Germinal center (tissue), 1 donor: ENCODE measurements around the gene SPNS3.

Source experiments
- DNase-seq: peaks from one replicate; pipeline ENCODE4 v3.0.0; 2012; ENCODE audit warnings: mixed read lengths, low spot score

SPNS3 gene

GRCh38 chr17:4488989-4489595 lies 55.4 kb downstream of the SPNS3 start:
- DNase-seq, result no peak

GRCh38 chr17:4490109-4490591 lies 56.4 kb downstream of the SPNS3 start:
- DNase-seq, result no peak

GRCh38 chr17:4490637-4491061 lies 56.9 kb downstream of the SPNS3 start:
- no peak for DNase-seq

GRCh38 chr17:4492721-4493561 lies 59.2 kb downstream of the SPNS3 start:
- DNase-seq, result no peak

GRCh38 chr17:4497101-4497824 lies 63.5 kb downstream of the SPNS3 start:
- peak; percentile 57 for DNase-seq

GRCh38 chr17:4498461-4499397 lies 65.0 kb downstream of the SPNS3 start, which contains the start of gene SPNS2:
SPNS2 (plus strand) TSS chr17:4498881; CDS start chr17:4499048, 167 bp downstream.
- peak; percentile 93 for DNase-seq

GRCh38 chr17:4499431-4500190 lies 65.9 kb downstream of the SPNS3 start:
- peak; percentile 17 for DNase-seq

- no peak for DNase-seq
Observed at GRCh38 chr17:4500191-4500571, 66.4 kb downstream of the SPNS3 start.

GRCh38 chr17:4501295-4501949 lies 67.7 kb downstream of the SPNS3 start:
- DNase-seq, result no peak

- no peak for DNase-seq
Observed at GRCh38 chr17:4502466-4503154, 68.9 kb downstream of the SPNS3 start.

GRCh38 chr17:4503283-4504025 lies 69.7 kb downstream of the SPNS3 start:
- no peak for DNase-seq

- DNase-seq, result no peak
Observed at GRCh38 chr17:4504188-4504587, 70.4 kb downstream of the SPNS3 start.

GRCh38 chr17:4505187-4505586 lies 71.4 kb downstream of the SPNS3 start:
- no peak for DNase-seq

GRCh38 chr17:4506175-4506813 lies 72.6 kb downstream of the SPNS3 start:
- no peak for DNase-seq

GRCh38 chr17:4506892-4507291 lies 73.2 kb downstream of the SPNS3 start:
- no peak for DNase-seq

GRCh38 chr17:4507361-4508111 lies 73.8 kb downstream of the SPNS3 start:
- no peak for DNase-seq

- DNase-seq, result no peak
Observed at GRCh38 chr17:4508207-4508606, 74.5 kb downstream of the SPNS3 start.

GRCh38 chr17:4509401-4509800 lies 75.7 kb downstream of the SPNS3 start:
- no peak for DNase-seq
